ENCODE measurements around the gene KNG1.

DNA sequence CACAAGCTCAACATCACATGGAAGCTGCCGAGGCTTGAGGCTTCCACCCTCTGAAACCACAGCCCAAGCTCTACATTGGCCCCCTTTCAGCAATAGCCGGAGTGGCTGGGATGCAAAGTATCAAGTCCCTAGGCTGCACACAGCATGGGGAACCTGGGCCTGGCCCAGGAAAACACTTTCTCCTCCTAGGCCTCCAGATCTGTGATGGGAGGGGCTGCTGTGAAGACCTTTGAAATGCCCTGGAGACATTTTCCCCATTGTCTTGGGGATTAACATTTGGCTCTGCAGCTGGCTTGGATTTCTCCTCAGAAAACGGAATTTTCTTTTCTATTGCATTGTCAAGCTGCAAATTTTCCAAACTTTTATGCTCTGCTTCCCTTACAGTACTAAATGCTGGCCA lies 33.2 kb upstream of the KNG1 start:
- TF ChIP-seq POLR2AphosphoS5 (IDR thresholded peaks at IDR 0.05; ENCODE audit: low read depth) (no peak), CTCF (IDR thresholded peaks at IDR 0.05; ENCODE audit: insufficient read depth, low read length) (no peak), REST (IDR thresholded peaks at IDR 0.05; ENCODE audit: insufficient replicate concordance, low read depth) (no peak)

Data from HL-60 (cell line).